Activated CD4-positive, alpha-beta T cell treated with anti-CD3 and anti-CD28 coated beads, Interleukin-2, amount 50 U/mL, for 4 hours (primary cell): ENCODE data around the gene PNMA3.
"Not testable (repeated sequence)": the region's sequence is repeated elsewhere in the genome, so short reads cannot be mapped to it uniquely, and the experiment has no call there.

ENCODE experiments used
- DNase-seq, 2 experiments: peaks; one replicate each; pipeline ENCODE4 v3.0.0-alpha.2; 2020

PNMA3 gene

DNA sequence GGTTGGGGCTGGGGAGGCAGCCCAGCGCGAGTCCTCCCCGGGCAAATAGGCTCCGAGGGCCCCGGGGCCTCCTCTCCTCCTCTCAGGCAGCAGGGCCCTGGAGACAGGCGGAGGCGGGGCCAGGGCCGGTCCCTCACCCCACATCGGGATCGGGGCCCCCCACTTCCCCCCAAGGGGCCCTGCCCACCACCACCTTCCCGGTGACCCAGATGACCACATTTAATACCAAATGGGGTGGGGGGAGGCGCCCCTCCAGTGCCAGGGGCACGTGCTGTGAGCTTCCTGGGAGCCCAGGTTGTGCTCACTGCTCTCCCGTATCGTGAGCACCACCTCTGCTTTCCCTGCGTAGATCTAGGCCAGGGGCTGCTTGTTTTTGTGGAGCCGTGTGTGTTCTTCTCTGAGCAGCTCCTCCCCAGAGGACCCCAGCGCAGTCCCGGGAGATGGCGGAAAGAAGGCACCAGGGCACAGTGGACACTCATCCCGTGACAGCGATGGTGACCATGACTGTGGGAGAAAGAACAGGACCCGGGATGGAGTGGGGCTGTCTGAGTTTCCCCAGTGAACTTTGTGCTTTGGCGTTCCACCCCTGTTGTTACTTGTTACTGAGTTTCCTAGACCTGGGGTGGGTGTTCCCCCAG is 18.1 kb downstream of the PNMA3 start:
- DNase-seq = no peak

DNA sequence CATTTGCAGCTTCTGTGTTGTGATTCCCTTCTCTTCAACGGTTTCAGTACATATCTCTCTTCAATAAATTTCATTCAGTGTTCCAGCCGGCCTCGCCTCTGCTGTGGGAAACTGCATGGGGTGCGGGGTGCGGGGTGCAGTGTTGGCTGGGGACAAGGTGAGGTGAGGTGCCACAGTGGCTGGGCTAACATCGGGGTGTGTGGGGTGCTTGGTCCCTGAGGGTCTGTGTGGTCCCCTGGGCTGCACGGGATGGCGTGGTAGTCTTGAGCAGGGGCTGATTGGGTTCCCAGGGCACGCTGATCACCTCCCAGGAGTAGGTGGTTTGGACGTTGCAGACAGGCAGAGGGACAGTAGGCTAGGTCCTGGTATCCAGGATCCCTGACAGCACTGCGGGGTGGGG is 18.7 kb downstream of the PNMA3 start:
- DNase-seq = no peak

DNA sequence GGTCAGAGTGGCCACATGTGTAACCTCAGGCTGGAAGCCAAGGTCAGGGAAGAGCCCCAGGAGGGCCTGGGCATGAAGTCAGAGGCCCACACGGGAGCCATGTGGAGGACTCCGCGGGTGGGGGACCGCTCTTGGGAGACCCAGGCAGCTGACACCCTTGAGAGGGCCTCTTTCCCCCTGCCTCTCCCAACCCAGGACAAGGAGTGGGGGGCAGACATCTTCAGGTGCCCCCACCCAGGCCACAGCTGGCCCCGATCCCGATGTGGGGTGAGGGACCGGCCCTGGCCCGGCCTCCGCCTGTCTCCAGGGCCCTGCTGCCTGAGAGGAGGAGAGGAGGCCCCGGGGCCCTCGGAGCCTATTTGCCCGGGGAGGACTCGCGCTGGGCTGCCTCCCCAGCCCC is 19.1 kb downstream of the PNMA3 start:
- no peak for DNase-seq

DNA sequence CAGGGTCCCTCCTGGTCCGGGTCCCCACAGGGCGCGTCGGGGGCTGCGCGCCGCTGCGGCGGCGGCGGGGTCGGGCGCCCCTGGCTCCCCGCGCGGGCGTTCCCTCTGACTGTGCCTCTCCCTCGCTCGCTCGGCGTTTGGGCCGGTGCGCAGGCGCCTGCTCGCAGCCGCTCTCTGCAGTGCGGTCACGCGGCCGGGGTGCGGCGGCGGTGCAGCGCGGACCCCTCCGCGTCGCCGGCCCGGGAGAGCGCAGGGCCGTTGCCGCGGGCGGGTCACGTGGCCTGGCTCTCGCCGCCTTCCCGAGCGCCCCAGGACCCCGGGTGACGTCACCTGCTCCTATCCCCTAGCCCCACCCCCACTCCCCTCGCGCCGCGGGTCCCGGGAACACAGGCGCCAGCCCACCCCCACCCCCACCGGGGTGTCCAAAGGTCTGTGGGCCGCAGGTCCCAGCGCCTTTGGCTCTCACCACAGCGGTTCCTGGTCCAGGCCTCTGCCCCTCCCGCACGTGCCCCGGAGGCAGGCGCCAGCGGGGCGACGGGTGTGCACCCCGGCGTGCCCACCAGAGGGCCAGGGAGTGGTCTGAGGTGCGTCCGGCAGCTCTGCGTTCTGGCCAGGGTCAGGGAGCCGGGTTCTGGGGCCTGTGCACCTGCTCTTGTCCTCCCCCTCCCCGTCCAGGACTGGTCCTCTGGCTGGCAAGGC is 21.3 kb downstream of the PNMA3 start:
- not testable (repeated sequence) for DNase-seq

- not testable (repeated sequence) for DNase-seq
Observed at GRCh38 chrX:153083238-153083923, 27.1 kb downstream of the PNMA3 start.

DNA sequence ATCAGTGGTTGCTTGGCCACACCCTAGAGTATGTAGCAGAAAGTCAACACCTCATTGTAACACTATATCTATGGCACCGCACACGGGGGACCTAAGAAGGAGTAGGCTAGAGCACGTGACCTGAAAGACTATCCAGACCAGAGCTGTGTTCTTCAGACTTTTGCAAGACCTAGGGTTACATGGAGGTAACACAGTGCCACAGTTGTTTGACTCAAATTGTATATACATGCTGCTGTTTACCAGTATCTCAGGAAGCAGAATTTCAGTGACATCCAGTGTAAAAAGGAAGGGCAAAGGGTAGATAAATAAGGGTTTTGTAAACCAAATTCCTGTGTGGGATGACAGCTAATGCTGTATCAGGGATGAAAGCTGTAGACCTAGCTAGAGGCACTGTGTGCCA is 46.1 kb downstream of the PNMA3 start:
- DNase-seq = no peak

GRCh38 chrX:153104959-153105358 is 48.7 kb downstream of the PNMA3 start:
- DNase-seq = not testable (repeated sequence)

- DNase-seq = not testable (repeated sequence)
Observed at GRCh38 chrX:153106092-153106801, 50.0 kb downstream of the PNMA3 start.
